Nephron progenitor cell (in vitro differentiated cells): ENCODE measurements around the gene WDR74.
A peak's percentile ranks its signal among the peaks of the same experiment; 100 is the strongest.

Experiments used
- DNase-seq: peaks from one replicate; pipeline ENCODE4 v3.0.0; 2021
- H3K27ac Mint-ChIP-seq: 2 replicates; pipeline ENCODE4 v1.8.0; 2021; ENCODE audit warnings: mild to moderate bottlenecking, moderate library complexity, mixed read lengths
- H3K27me3 Mint-ChIP-seq: 2 replicates; pipeline ENCODE4 v1.8.0; 2021; ENCODE audit warnings: mild to moderate bottlenecking, low read depth, mixed read lengths; ENCODE audit not compliant: poor library complexity
- H3K36me3 Mint-ChIP-seq: 2 replicates; pipeline ENCODE4 v1.8.0; 2021; ENCODE audit warnings: low read depth, mixed read lengths
- H3K4me1 Mint-ChIP-seq: 2 replicates; pipeline ENCODE4 v1.8.0; 2021; ENCODE audit warnings: mixed read lengths
- H3K4me3 Mint-ChIP-seq: 2 replicates; pipeline ENCODE4 v1.8.0; 2021; ENCODE audit warnings: mild to moderate bottlenecking, moderate library complexity, mixed read lengths
- H3K9me3 Mint-ChIP-seq: 2 replicates; pipeline ENCODE4 v1.8.0; 2021; ENCODE audit warnings: mild to moderate bottlenecking, moderate library complexity, mixed read lengths
- TF ChIP-seq, protein P1 (sequence below): fragments of 200-600 bp; sonication (generic); IDR thresholded peaks from 2 replicates; pipeline ENCODE4 v1.5.0; 2021; ENCODE audit warnings: antibody characterized with exemption

The WDR74 gene

GRCh38 chr11:62882788-62883501, 43.6 kb upstream of the WDR74 start:
- H3K36me3 Mint-ChIP-seq = peaks cover 66% of the 10 kb centered on the region
- H3K27me3 Mint-ChIP-seq = no peaks in the 10 kb centered on the region
- no peak for DNase-seq
- TF ChIP-seq, protein P1, sequence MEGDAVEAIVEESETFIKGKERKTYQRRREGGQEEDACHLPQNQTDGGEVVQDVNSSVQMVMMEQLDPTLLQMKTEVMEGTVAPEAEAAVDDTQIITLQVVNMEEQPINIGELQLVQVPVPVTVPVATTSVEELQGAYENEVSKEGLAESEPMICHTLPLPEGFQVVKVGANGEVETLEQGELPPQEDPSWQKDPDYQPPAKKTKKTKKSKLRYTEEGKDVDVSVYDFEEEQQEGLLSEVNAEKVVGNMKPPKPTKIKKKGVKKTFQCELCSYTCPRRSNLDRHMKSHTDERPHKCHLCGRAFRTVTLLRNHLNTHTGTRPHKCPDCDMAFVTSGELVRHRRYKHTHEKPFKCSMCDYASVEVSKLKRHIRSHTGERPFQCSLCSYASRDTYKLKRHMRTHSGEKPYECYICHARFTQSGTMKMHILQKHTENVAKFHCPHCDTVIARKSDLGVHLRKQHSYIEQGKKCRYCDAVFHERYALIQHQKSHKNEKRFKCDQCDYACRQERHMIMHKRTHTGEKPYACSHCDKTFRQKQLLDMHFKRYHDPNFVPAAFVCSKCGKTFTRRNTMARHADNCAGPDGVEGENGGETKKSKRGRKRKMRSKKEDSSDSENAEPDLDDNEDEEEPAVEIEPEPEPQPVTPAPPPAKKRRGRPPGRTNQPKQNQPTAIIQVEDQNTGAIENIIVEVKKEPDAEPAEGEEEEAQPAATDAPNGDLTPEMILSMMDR = no peak
- peak overlapping the region; percentile 100 for H3K27ac Mint-ChIP-seq
- peak overlapping the region; percentile 100 for H3K4me3 Mint-ChIP-seq
- no peaks in the 10 kb centered on the region for H3K9me3 Mint-ChIP-seq
- H3K4me1 Mint-ChIP-seq = peaks cover 72% of the 10 kb centered on the region

- Mint-ChIP-seq H3K36me3 (peaks cover 67% of the 10 kb centered on the region), H3K4me1 (peaks cover 69% of the 10 kb centered on the region), H3K27me3 (no peaks in the 10 kb centered on the region), H3K27ac (peak overlapping the region; percentile 100), H3K9me3 (no peaks in the 10 kb centered on the region), H3K4me3 (peak overlapping the region; percentile 100)
- TF ChIP-seq, protein P1 = no peak
- no peak for DNase-seq
Observed at GRCh38 chr11:62882431-62882749, 43.0 kb upstream of the WDR74 start.

GRCh38 chr11:62881579-62882430, 42.4 kb upstream of the WDR74 start:
- Mint-ChIP-seq H3K4me1 (peaks cover 66% of the 10 kb centered on the region), H3K4me3 (peak overlapping the region; percentile 100), H3K27ac (peak overlapping the region; percentile 100), H3K27me3 (no peaks in the 10 kb centered on the region), H3K9me3 (no peaks in the 10 kb centered on the region), H3K36me3 (peaks cover 67% of the 10 kb centered on the region)
- TF ChIP-seq, protein P1 = no peak
- DNase-seq = peak; percentile 80

DNA sequence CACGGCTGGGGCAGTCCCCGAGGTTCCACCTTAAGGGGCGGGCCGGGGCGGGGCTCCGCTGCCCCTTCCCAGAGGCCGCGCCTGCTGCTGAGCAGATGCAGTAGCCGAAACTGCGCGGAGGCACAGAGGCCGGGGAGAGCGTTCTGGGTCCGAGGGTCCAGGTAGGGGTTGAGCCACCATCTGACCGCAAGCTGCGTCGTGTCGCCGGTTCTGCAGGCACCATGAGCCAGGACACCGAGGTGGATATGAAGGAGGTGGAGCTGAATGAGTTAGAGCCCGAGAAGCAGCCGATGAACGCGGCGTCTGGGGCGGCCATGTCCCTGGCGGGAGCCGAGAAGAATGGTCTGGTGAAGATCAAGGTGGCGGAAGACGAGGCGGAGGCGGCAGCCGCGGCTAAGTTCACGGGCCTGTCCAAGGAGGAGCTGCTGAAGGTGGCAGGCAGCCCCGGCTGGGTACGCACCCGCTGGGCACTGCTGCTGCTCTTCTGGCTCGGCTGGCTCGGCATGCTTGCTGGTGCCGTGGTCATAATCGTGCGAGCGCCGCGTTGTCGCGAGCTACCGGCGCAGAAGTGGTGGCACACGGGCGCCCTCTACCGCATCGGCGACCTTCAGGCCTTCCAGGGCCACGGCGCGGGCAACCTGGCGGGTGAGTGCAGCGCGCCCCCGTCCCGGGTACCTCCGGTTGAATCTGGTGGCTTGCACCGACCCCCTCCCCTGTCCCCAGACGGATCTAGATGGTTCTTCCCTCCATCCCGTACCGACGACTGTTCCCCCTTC, 41.6 kb upstream of the WDR74 start, which contains the start of gene SLC3A2:
Gene SLC3A2, plus strand, starts transcription at position 94 of the 776 bp plus-strand sequence. Its CDS starts 128 bp downstream, at position 222.
- Mint-ChIP-seq H3K4me3 (peak within 1 kb of the TSS; percentile 100), H3K36me3 (peaks cover 63% of the 10 kb centered on the region), H3K4me1 (peaks cover 65% of the 10 kb centered on the region), H3K27ac (peak within 1 kb of the TSS; percentile 100), H3K27me3 (no peaks in the 10 kb centered on the region), H3K9me3 (no peaks in the 10 kb centered on the region)
- DNase-seq = peak; percentile 87
- TF ChIP-seq, protein P1 = peak; percentile 63

GRCh38 chr11:62880231-62880802, 40.9 kb upstream of the WDR74 start:
- Mint-ChIP-seq H3K27me3 (no peaks in the 10 kb centered on the region), H3K4me3 (peak overlapping the region; percentile 100), H3K9me3 (no peaks in the 10 kb centered on the region), H3K27ac (peak overlapping the region; percentile 100), H3K36me3 (peaks cover 57% of the 10 kb centered on the region), H3K4me1 (peaks cover 60% of the 10 kb centered on the region)
- TF ChIP-seq, protein P1 = no peak
- DNase-seq = peak; percentile 36
